Trophoblast cell (in vitro differentiated cells and primary cell): Measurements from ENCODE around the gene SLC6A1.

Source experiments
- DNase-seq, 2 donors: peaks; one replicate each; pipeline ENCODE4 v3.0.0-alpha.2; 2016
- H2AFZ ChIP-seq: 2 replicates; pipeline ENCODE4 v1.6.1; 2013; ENCODE audit warnings: low read length, moderate library complexity, mild to moderate bottlenecking; ENCODE audit not compliant: insufficient read depth, poor library complexity
- H2AK5ac ChIP-seq: 2 replicates; pipeline ENCODE4 v1.6.1; 2013; ENCODE audit warnings: mild to moderate bottlenecking, low read length
- H2BK120ac ChIP-seq: 2 replicates; pipeline ENCODE4 v1.6.1; 2013; ENCODE audit warnings: low read length, mild to moderate bottlenecking, moderate library complexity; ENCODE audit not compliant: insufficient read depth, poor library complexity
- H2BK12ac ChIP-seq: 2 replicates; pipeline ENCODE4 v1.6.1; 2013; ENCODE audit warnings: mild to moderate bottlenecking, low read length, moderate library complexity
- H2BK5ac ChIP-seq: 2 replicates; pipeline ENCODE4 v1.6.1; 2013; ENCODE audit warnings: low read length, low read depth, moderate library complexity, mild to moderate bottlenecking; ENCODE audit not compliant: poor library complexity
- H3K14ac ChIP-seq: 2 replicates; pipeline ENCODE4 v1.6.1; 2013; ENCODE audit warnings: mild to moderate bottlenecking, low read length
- H3K18ac ChIP-seq: 2 replicates; pipeline ENCODE4 v1.6.1; 2013; ENCODE audit warnings: mild to moderate bottlenecking, low read length
- H3K23ac ChIP-seq: 2 replicates; pipeline ENCODE4 v1.6.1; 2013; ENCODE audit warnings: low read length
- H3K27ac ChIP-seq: 2 replicates; pipeline ENCODE4 v1.5.1; 2013; ENCODE audit warnings: low read depth, mild to moderate bottlenecking, inconsistent platforms, low read length, moderate library complexity
- H3K27me3 ChIP-seq: 2 replicates; pipeline ENCODE4 v1.6.1; 2013; ENCODE audit warnings: inconsistent platforms, mild to moderate bottlenecking, low read length, moderate library complexity; ENCODE audit not compliant: insufficient read depth
- H3K36me3 ChIP-seq, 2 experiments: 1 replicate in 1 of 2; 2 replicates in 1 of 2; pipeline ENCODE4 v1.6.1; 2013; ENCODE audit warnings: low read length in 2 of 2, mild to moderate bottlenecking in 2 of 2, moderate library complexity in 1 of 2; ENCODE audit not compliant: insufficient read depth in 2 of 2, control insufficient read depth in 1 of 2
- H3K4ac ChIP-seq: 2 replicates; pipeline ENCODE4 v1.6.1; 2013; ENCODE audit warnings: low read depth, mild to moderate bottlenecking, low read length, moderate library complexity
- H3K4me1 ChIP-seq, 2 experiments: 1 replicate in 1 of 2; 2 replicates in 1 of 2; pipeline ENCODE4 v1.6.1; 2013; ENCODE audit warnings: low read length in 2 of 2, mild to moderate bottlenecking in 2 of 2, moderate library complexity in 1 of 2; ENCODE audit not compliant: insufficient read depth in 2 of 2, control insufficient read depth in 1 of 2
- H3K4me2 ChIP-seq: 2 replicates; pipeline ENCODE4 v1.6.1; 2013; ENCODE audit warnings: inconsistent platforms, mild to moderate bottlenecking, low read length, moderate library complexity
- H3K4me3 ChIP-seq: 2 replicates; pipeline ENCODE4 v1.5.1; 2013; ENCODE audit warnings: mild to moderate bottlenecking, low read depth, low read length, inconsistent platforms
- H3K79me1 ChIP-seq: one replicate; pipeline ENCODE4 v1.6.1; 2013; ENCODE audit warnings: low read length
- H3K79me2 ChIP-seq: 2 replicates; pipeline ENCODE4 v1.6.1; 2013; ENCODE audit warnings: low read length, mild to moderate bottlenecking; ENCODE audit not compliant: control insufficient read depth, insufficient read depth, poor library complexity
- H3K9ac ChIP-seq: 2 replicates; pipeline ENCODE4 v1.6.1; 2013; ENCODE audit warnings: mild to moderate bottlenecking, low read length
- H3K9me3 ChIP-seq: 2 replicates; pipeline ENCODE4 v1.6.1; 2013; ENCODE audit warnings: low read depth, mild to moderate bottlenecking, control low read depth, inconsistent platforms, low read length; ENCODE audit not compliant: insufficient read depth
- H4K12ac ChIP-seq: 2 replicates; pipeline ENCODE4 v1.6.1; 2013; ENCODE audit warnings: low read depth, mild to moderate bottlenecking, low read length, moderate library complexity
- H4K8ac ChIP-seq: 2 replicates; pipeline ENCODE4 v1.6.1; 2013; ENCODE audit warnings: low read depth, mild to moderate bottlenecking, low read length, moderate library complexity
- H4K91ac ChIP-seq: one replicate; pipeline ENCODE4 v1.6.1; 2013; ENCODE audit warnings: low read depth, mild to moderate bottlenecking, low read length, moderate library complexity
- WGBS: extraction: QIAGEN DNeasy Blood & Tissue Kit; methylation state at CpG from one replicate; pipeline ENCODE4 v1.1.7; 2013; ENCODE audit warnings: missing lambda C conversion rate; ENCODE audit not compliant: insufficient read length, insufficient coverage; ENCODE audit errors: extremely low coverage; 5-methylcytosine and 5-hydroxymethylcytosine counted together

SLC6A1 gene

DNA sequence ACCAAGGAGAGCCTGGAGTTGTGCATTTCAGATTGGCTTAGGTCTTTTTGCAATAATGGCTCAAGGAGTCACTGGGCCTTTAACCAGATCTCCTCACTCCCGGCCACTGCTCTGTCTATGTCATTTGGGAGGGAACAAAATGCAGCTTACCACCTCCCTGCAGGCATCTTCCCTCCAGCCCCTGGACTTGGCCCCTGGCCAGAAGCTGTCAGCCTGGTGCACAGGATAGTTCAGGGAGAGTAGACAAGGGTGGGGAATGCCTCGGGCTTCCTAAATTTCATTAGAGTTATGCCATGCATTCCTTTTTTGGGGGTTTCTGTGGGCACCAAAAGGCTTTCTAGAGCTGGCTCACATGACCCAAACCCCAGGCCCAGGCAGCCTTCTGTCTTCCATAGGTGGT, 91.5 kb downstream of the SLC6A1 start:
- Histone ChIP-seq H4K8ac (no peak overlapping the region), H3K4ac (no peak overlapping the region), H3K79me1 (no peaks in the 10 kb centered on the region), H4K12ac (no peak overlapping the region), H3K18ac (no peak overlapping the region), H4K91ac (no peak overlapping the region), H3K4me2 (no peak overlapping the region), H3K4me1 (peaks cover 0 to 1% of the 10 kb centered on the region in 2 experiments), H2AFZ (no peak overlapping the region), H3K27me3 (no peaks in the 10 kb centered on the region), H3K23ac (no peak overlapping the region), H2BK5ac (no peak overlapping the region), H3K79me2 (no peaks in the 10 kb centered on the region), H3K36me3 (no peaks in the 10 kb centered on the region), H3K4me3 (no peak overlapping the region), H2BK120ac (no peak overlapping the region), H3K9ac (no peak overlapping the region), H2BK12ac (no peak overlapping the region), H2AK5ac (no peak overlapping the region), H3K27ac (no peak overlapping the region), H3K9me3 (no peaks in the 10 kb centered on the region), H3K14ac (no peak overlapping the region)
- DNase-seq, result no peak
- WGBS, result no CpG with 5 or more reads among the region's 2 CpGs

DNA sequence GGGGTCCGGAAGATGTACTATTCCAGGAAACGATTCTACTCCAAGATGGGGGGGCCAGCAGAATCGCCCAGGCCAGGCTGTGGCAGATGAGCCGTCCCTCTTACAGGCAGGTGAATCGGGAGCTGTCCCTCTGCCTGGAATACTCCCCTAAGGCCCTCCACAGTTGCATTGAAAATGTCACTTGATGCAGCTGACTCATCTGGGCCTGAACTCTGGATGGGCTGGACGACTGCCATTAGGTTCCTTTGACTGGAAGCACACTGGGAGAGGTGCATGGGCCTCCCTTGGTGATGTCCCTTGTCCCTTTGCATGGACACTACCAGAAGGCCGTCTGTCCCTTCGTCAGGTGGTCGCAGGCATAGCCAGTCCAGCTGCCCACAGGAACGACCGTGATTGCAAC, 92.1 kb downstream of the SLC6A1 start:
- DNase-seq, result no peak
- Histone ChIP-seq H2AK5ac (no peak overlapping the region), H3K79me1 (no peaks in the 10 kb centered on the region), H2BK5ac (no peak overlapping the region), H3K9ac (no peak overlapping the region), H4K8ac (no peak overlapping the region), H2BK12ac (no peak overlapping the region), H2AFZ (no peak overlapping the region), H3K27ac (no peak overlapping the region), H2BK120ac (no peak overlapping the region), H3K79me2 (no peaks in the 10 kb centered on the region), H3K9me3 (no peaks in the 10 kb centered on the region), H3K4me3 (no peak overlapping the region), H3K4me1 (peaks cover 0 to 1% of the 10 kb centered on the region in 2 experiments), H3K36me3 (no peaks in the 10 kb centered on the region), H3K4me2 (no peak overlapping the region), H4K91ac (no peak overlapping the region), H4K12ac (no peak overlapping the region), H3K27me3 (no peaks in the 10 kb centered on the region), H3K14ac (no peak overlapping the region), H3K18ac (no peak overlapping the region), H3K23ac (no peak overlapping the region), H3K4ac (no peak overlapping the region)
- no CpG with 5 or more reads among the region's 11 CpGs for WGBS

DNA sequence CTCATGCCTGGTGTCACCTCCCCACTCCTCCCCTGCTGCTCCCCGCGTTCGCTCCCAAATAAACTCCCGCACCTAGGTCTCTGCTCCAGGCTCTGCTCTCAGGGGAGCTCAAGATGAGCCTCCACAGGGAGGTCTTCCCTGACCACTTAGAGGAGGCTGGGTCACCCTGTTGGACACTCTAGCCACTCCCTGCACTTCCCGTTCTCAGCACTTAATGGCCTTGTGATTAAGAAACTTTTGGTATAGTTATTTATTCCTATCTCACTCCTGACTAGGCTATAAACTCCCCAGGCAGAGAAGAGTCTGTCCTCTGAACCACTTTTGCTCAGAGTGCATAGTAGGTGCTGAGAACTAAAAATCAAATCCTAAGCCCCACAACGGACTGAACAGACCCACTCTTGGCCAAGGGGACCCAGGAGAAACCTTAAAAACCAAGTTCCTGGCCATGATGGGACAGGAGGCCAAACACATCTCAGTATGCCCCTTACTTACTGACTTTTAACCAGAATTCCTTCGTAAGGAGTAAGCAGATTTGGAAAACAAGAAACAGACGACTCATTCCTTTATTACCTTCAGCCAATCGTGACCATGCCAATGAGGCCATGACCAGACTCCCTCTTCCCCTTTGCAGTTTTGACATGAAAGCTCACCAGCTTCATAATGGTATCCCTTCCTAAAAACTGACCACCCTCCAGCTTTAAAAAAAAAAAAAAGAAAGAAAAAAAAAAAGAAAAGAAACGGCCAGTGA, 92.7 kb downstream of the SLC6A1 start:
- Histone ChIP-seq H3K4me3 (no peak overlapping the region), H3K79me1 (no peaks in the 10 kb centered on the region), H3K4me1 (peaks cover 0 to 1% of the 10 kb centered on the region in 2 experiments), H3K18ac (no peak overlapping the region), H2AFZ (no peak overlapping the region), H3K36me3 (no peaks in the 10 kb centered on the region), H3K27me3 (no peaks in the 10 kb centered on the region), H3K9ac (no peak overlapping the region), H3K14ac (no peak overlapping the region), H3K23ac (no peak overlapping the region), H3K27ac (no peak overlapping the region), H3K4me2 (no peak overlapping the region), H2BK5ac (no peak overlapping the region), H3K79me2 (no peaks in the 10 kb centered on the region), H4K91ac (no peak overlapping the region), H3K4ac (no peak overlapping the region), H2AK5ac (no peak overlapping the region), H4K12ac (no peak overlapping the region), H2BK12ac (no peak overlapping the region), H3K9me3 (no peaks in the 10 kb centered on the region), H4K8ac (no peak overlapping the region), H2BK120ac (no peak overlapping the region)
- WGBS, result no CpG with 5 or more reads among the region's 10 CpGs
- DNase-seq, result no peak

DNA sequence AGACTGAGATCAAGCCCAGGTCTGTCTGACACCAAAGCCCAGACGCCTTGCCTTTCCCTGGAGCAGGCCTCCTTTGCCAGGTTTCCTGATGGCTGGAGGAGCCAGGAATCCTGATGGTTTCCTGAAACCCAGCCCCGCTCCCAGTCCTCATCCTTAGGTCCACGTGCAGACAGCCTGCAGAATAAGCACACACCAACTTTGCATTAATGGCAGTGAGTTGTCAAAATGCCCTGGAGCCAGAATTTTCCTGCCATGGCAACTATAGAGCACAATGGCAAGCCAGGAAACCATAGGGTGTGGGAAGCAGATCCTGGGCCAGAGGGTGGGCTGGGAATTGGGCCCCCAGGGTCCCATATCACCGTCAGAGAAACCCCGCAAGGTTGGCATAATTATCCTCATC, 94.3 kb downstream of the SLC6A1 start:
- Histone ChIP-seq H2BK12ac (no peak overlapping the region), H3K4me3 (no peak overlapping the region), H3K4me1 (peaks cover 0 to 9% of the 10 kb centered on the region in 2 experiments), H3K9ac (no peak overlapping the region), H4K12ac (no peak overlapping the region), H3K4ac (no peak overlapping the region), H3K27me3 (no peaks in the 10 kb centered on the region), H4K91ac (no peak overlapping the region), H2AFZ (no peak overlapping the region), H3K18ac (no peak overlapping the region), H2BK120ac (no peak overlapping the region), H3K79me2 (no peaks in the 10 kb centered on the region), H2AK5ac (no peak overlapping the region), H3K27ac (no peak overlapping the region), H3K23ac (no peak overlapping the region), H3K9me3 (no peaks in the 10 kb centered on the region), H3K4me2 (no peak overlapping the region), H3K79me1 (no peaks in the 10 kb centered on the region), H3K36me3 (no peaks in the 10 kb centered on the region), H4K8ac (no peak overlapping the region), H3K14ac (no peak overlapping the region), H2BK5ac (no peak overlapping the region)
- no CpG with 5 or more reads among the region's 5 CpGs for WGBS
- DNase-seq, result no peak
